Fibroblast of lung (primary cell): ENCODE results near the gene PTPRO. TPM values are rescaled to one million over a fixed set of nuclear protein-coding genes. Genes with fewer than 3 reads are reported as not detected.

ENCODE experiments used
- DNase-seq, 2 donors: peaks; one replicate each; pipeline versions ENCODE4 v3.0.0 to v3.0.0-alpha.2; 2010; ENCODE audit warnings: low read depth in 2 of 2
- H2AFZ ChIP-seq: 2 replicates; pipeline ENCODE4 v1.5.1; 2012; ENCODE audit warnings: low read length, control low read depth, inconsistent platforms
- H3K27ac ChIP-seq: 2 replicates; pipeline ENCODE4 v1.5.1; 2011; ENCODE audit warnings: low read length, control low read depth; ENCODE audit not compliant: insufficient read depth
- H3K27me3 ChIP-seq: 2 replicates; pipeline ENCODE4 v1.5.1; 2011; ENCODE audit warnings: mild to moderate bottlenecking, low read length; ENCODE audit not compliant: control insufficient read depth, insufficient read depth
- H3K36me3 ChIP-seq: 2 replicates; pipeline ENCODE4 v1.5.1; 2011; ENCODE audit warnings: low read length; ENCODE audit not compliant: control insufficient read depth, insufficient read depth
- H3K4me1 ChIP-seq: 2 replicates; pipeline ENCODE4 v1.5.1; 2011; ENCODE audit warnings: low read length; ENCODE audit not compliant: control insufficient read depth, insufficient read depth; ENCODE audit errors: extremely low read depth
- H3K4me2 ChIP-seq: 2 replicates; pipeline ENCODE4 v1.5.1; 2011; ENCODE audit warnings: low read length, control low read depth; ENCODE audit not compliant: insufficient read depth; ENCODE audit errors: extremely low read depth
- H3K4me3 ChIP-seq, 4 experiments: fragments of 200-600 bp in 1 of 4; sonication (generic) in 1 of 4; replicated peaks in 1 of 4; 2 replicates each; pipeline ENCODE4 v1.5.1; 2011 to 2016; ENCODE audit warnings: low read length in 4 of 4, low read depth in 3 of 4, mild to moderate bottlenecking in 3 of 4, control low read depth in 2 of 4, inconsistent platforms in 1 of 4, mixed read lengths in 1 of 4; ENCODE audit not compliant: insufficient read depth in 1 of 4; ENCODE audit errors: control extremely low read depth in 1 of 4
- H3K79me2 ChIP-seq: 2 replicates; pipeline ENCODE4 v1.5.1; 2012; ENCODE audit warnings: mild to moderate bottlenecking, low read length, inconsistent platforms; ENCODE audit not compliant: control insufficient read depth, insufficient read depth
- H3K9ac ChIP-seq: 2 replicates; pipeline ENCODE4 v1.5.1; 2011; ENCODE audit warnings: mild to moderate bottlenecking, low read length, control low read depth; ENCODE audit not compliant: insufficient read depth
- H3K9me3 ChIP-seq: 2 replicates; pipeline ENCODE4 v1.5.1; 2012; ENCODE audit warnings: low read depth, low read length; ENCODE audit not compliant: control insufficient read depth, insufficient read depth
- H4K20me1 ChIP-seq: 2 replicates; pipeline ENCODE4 v1.5.1; 2011; ENCODE audit warnings: low read length; ENCODE audit not compliant: control insufficient read depth, insufficient read depth; ENCODE audit errors: extremely low read depth
- EZH2 ChIP-seq: IDR thresholded peaks from 2 replicates; pipeline ENCODE4 v1.5.1; 2012; ENCODE audit warnings: low read length, control low read depth, mild to moderate bottlenecking; ENCODE audit errors: missing control alignments
- polyA plus RNA-seq, 2 donors: library from polyadenylated mRNA; depleted of rRNA in 1 of 2; stranded (reverse) in 1 of 2; unstranded in 1 of 2; fragments of >200 nt; gene quantifications; 2 replicates each; pipeline ENCODE4 v1.2.1, GENCODE V29; 2011 to 2012; ENCODE audit warnings: missing spikeins in 1 of 2
- total RNA-seq: library from RNA; depleted of rRNA; stranded (reverse); fragments of >200 nt; gene quantifications from 2 replicates; pipeline ENCODE4 v1.2.1, GENCODE V29; 2014
- TF ChIP-seq, protein P1 (sequence below), 2 donors: IDR thresholded peaks in 1 of 2; conservative IDR thresholded peaks in 1 of 2; 1 replicate in 1 of 2; 2 replicates in 1 of 2; pipeline ENCODE4 v1.5.1; 2011 to 2012; ENCODE audit warnings: low read length in 2 of 2, control low read depth in 1 of 2, inconsistent platforms in 1 of 2, low read depth in 1 of 2, mild to moderate bottlenecking in 1 of 2

PTPRO gene
- total and polyA plus RNA-seq, 2 donors (not counting 1 experiment from before 2014, with no cell fraction given), result 0.33 to 0.35 TPM

DNA sequence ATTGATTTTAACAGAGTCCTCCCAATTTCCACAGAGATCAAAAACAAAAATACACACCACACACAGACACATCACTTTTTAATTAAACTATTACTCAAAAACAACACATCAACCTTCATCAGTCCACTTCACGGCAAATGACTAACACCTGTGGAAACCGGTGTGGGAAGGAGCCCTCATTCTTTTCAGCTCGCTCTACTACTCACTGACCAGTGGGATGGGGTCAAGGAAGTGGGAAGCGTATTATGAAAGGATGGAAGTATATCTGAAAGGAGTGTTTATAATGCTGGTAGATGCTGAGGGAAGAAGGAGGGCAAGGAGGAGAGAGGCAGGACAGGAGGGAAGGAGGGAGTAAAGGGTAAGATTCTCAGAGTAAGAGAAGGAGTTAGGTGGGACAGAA lies 310.4 kb downstream of the PTPRO start:
- TF ChIP-seq, protein P1, sequence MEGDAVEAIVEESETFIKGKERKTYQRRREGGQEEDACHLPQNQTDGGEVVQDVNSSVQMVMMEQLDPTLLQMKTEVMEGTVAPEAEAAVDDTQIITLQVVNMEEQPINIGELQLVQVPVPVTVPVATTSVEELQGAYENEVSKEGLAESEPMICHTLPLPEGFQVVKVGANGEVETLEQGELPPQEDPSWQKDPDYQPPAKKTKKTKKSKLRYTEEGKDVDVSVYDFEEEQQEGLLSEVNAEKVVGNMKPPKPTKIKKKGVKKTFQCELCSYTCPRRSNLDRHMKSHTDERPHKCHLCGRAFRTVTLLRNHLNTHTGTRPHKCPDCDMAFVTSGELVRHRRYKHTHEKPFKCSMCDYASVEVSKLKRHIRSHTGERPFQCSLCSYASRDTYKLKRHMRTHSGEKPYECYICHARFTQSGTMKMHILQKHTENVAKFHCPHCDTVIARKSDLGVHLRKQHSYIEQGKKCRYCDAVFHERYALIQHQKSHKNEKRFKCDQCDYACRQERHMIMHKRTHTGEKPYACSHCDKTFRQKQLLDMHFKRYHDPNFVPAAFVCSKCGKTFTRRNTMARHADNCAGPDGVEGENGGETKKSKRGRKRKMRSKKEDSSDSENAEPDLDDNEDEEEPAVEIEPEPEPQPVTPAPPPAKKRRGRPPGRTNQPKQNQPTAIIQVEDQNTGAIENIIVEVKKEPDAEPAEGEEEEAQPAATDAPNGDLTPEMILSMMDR (conservative IDR thresholded peaks at IDR 0.05 in 1 of 2, IDR thresholded peaks at IDR 0.05 in 1 of 2; ENCODE audit: low read depth in 1 of 2, low read length in 2 of 2), result no peak
- TF ChIP-seq EZH2, result no peak
- Histone ChIP-seq H3K36me3 (no peaks in the 10 kb centered on the region), H3K27ac (no peak overlapping the region), H3K27me3 (no peaks in the 10 kb centered on the region), H2AFZ (no peak overlapping the region), H3K4me1 (peaks cover 20% of the 10 kb centered on the region), H3K79me2 (no peaks in the 10 kb centered on the region), H3K4me2 (no peak overlapping the region), H3K9me3 (no peaks in the 10 kb centered on the region), H3K4me3 (no peak overlapping the region), H3K9ac (no peak overlapping the region), H4K20me1 (no peaks in the 10 kb centered on the region)
- peak in 1 of 2 donors; percentile 52 for DNase-seq

- no peak overlapping the region for H3K27ac ChIP-seq
- H3K4me1 ChIP-seq, result peaks cover 21% of the 10 kb centered on the region
- no peak overlapping the region for H3K4me3 ChIP-seq
- no peaks in the 10 kb centered on the region for H3K27me3 ChIP-seq
- no peak overlapping the region for H3K4me2 ChIP-seq
- no peaks in the 10 kb centered on the region for H3K9me3 ChIP-seq
- no peaks in the 10 kb centered on the region for H4K20me1 ChIP-seq
- no peak overlapping the region for H2AFZ ChIP-seq
- TF ChIP-seq, protein P1 (conservative IDR thresholded peaks at IDR 0.05 in 1 of 2, IDR thresholded peaks at IDR 0.05 in 1 of 2; ENCODE audit: low read depth in 1 of 2, low read length in 2 of 2), result no peak
- TF ChIP-seq EZH2, result no peak
- no peaks in the 10 kb centered on the region for H3K79me2 ChIP-seq
- peak in 1 of 2 donors; percentile 61 for DNase-seq
- H3K36me3 ChIP-seq, result no peaks in the 10 kb centered on the region
- no peak overlapping the region for H3K9ac ChIP-seq
These were observed 310.9 kb downstream of the PTPRO start for GRCh38 chr12:15633201-15633600.

DNA sequence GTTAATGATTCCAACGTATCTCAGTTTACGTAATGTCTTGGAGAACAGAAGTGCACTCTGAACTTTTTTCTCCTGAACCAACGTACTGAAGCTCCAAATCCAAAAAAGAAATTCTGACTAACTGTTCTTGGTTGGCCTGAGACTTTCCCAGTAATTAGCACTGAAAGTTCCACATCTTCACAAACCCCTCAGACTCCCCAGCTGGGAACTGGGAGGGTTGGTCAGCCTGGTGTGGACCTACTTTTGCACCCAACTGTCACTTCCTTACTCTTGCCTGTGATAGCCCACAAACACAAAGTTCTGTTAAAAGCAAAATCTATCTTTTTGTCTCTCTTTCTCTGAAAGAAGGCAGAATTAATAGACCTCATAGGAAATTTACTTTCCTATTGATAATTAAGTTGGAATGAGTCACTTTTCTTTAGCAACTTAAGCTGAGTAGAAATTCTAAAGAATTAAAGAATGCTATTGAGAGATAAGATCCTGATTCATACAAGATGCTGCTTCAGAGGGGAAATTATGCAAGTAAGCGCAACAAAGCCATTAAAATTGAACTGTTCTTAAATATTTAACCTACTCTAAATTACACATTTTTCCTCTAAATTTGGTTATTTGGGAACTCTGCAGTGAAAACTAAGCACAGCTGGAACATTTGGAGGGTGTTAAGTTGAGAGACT lies 311.8 kb downstream of the PTPRO start:
- TF ChIP-seq, protein P1 (conservative IDR thresholded peaks at IDR 0.05 in 1 of 2, IDR thresholded peaks at IDR 0.05 in 1 of 2; ENCODE audit: low read depth in 1 of 2, low read length in 2 of 2), result no peak
- TF ChIP-seq EZH2, result no peak
- H3K79me2 ChIP-seq, result no peaks in the 10 kb centered on the region
- peak; percentile 76 to 79 for DNase-seq
- H2AFZ ChIP-seq, result no peak overlapping the region
- H3K4me3 ChIP-seq, result no peak overlapping the region
- peak overlapping the region; percentile 30 for H3K4me2 ChIP-seq
- H3K9ac ChIP-seq, result no peak overlapping the region
- H3K36me3 ChIP-seq, result no peaks in the 10 kb centered on the region
- H3K27ac ChIP-seq, result peak overlapping the region; percentile 23
- H4K20me1 ChIP-seq, result no peaks in the 10 kb centered on the region
- no peaks in the 10 kb centered on the region for H3K9me3 ChIP-seq
- no peaks in the 10 kb centered on the region for H3K27me3 ChIP-seq
- peaks cover 19% of the 10 kb centered on the region for H3K4me1 ChIP-seq
